Myocyte (in vitro differentiated cells): Measurements from ENCODE around the gene MAST3. TPM values are rescaled to one million over a fixed set of nuclear protein-coding genes. Genes with fewer than 3 reads are reported as not detected.
"Not testable (repeated sequence)": the region's sequence is repeated elsewhere in the genome, so short reads cannot be mapped to it uniquely, and the experiment has no call there.

Experiments used
- DNase-seq: peaks from one replicate; pipeline ENCODE4 v3.0.0-alpha.2; 2012; ENCODE audit warnings: low read depth
- total RNA-seq: library from RNA; depleted of rRNA; stranded (reverse); fragments of >200 nt; gene quantifications from 2 replicates; pipeline ENCODE4 v1.2.3, GENCODE V29; 2014

The MAST3 gene
- total RNA-seq, 1 donor from 2014 or later = 5.8 TPM

DNA sequence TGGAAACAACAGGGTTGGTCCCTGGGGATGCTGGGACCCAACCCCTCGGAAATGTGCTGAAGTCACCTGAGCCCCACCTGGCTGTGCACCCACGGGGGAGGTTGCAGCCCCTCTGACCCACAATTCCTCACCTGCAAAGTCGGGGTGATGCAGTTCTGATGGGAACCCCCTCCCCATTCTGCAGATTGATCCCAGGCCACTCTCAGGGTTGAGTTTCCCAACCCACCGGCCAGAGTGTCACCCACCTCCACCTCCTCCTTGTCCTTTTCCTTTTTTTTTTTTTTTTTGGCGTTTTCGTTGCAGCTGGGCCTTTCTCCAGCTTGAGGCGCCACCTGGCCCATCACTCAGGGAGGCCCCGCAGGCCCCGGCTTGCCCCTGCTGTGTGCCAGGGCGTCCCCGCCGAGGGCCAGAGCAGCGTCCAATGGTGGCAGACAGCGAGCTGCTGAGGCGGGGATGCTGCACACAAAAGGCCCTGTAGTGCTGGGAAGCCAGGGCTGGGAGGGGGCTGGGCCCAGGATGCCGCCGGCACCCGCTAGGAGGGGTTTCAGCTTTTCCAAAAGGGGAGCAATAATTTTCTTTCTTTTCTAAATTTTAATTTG is 60.0 kb downstream of the MAST3 start:
- DNase-seq = peak; percentile 25

- no peak for DNase-seq
Measured at GRCh38 chr19:18158467-18158866, 60.9 kb downstream of the MAST3 start.

DNA sequence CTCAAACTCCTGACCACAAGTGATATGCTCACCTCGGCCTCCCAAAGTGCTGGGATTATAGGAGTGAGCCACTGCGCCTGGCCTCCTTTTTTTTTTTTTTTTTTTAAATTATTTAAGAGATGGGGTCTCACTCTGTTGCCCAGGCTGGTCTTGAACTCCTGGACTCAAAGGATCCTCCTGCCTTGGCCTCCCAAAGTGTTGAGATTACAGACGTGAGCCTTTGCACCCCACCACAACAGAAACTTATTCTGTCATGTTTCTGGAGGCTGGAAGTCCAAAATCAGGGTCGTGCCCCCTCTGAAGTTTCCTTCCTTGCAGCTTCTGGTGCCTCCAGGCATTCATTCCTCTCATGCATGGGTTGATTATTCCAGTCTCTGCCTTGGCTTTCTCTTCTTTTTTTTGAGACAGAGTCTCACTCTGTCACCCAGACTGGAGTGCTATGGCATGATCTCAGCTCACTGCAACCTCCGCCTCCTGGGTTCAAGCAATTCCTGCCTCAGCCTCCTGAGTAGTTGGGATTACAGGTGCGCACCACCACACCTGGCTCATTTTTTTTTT is 61.6 kb downstream of the MAST3 start:
- DNase-seq = not testable (repeated sequence)

DNA sequence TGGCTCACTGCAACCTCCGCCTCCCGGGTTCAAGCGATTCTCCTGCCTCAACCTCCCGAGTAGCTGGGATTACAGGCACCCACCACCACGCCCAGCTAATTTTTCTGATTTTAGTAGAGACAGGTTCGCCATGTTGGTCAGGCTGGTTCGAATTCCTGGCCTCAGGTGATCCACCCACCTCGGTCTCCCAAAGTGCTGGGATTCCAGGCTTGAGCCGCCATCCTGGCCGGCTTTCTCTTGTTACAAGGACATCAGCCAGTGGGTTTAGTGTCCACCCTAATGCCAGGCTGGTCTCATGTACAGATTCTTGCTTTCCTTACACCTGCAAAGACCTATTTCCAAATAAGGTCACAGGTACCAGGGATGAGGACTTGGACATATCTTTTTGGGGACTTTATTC is 62.2 kb downstream of the MAST3 start:
- DNase-seq = no peak

- DNase-seq = no peak
Measured at GRCh38 chr19:18160493-18160970, 63.0 kb downstream of the MAST3 start.

GRCh38 chr19:18160971-18161635 is 63.5 kb downstream of the MAST3 start:
- peak; percentile 60 for DNase-seq

GRCh38 chr19:18161636-18162002 is 64.0 kb downstream of the MAST3 start:
- DNase-seq = no peak

DNA sequence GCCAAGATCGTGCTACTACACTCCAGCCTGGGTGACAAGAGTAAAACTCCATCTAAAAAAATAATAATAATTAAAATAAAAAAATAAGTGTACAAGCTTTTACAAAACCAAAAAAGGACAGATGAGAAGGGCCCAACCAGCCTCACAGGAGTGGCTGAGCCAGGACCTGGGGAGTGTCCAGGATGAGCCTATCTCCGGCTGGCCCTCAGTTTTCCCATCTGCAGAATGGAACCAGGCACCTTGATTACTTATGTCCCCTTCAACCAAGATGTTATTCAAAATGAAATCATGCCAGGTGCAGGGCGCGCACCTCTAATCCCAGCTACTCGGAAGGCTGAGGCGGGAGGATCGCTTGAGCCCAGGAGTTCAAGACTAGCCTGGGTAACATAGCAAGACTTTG is 66.5 kb downstream of the MAST3 start:
- DNase-seq = no peak

DNA sequence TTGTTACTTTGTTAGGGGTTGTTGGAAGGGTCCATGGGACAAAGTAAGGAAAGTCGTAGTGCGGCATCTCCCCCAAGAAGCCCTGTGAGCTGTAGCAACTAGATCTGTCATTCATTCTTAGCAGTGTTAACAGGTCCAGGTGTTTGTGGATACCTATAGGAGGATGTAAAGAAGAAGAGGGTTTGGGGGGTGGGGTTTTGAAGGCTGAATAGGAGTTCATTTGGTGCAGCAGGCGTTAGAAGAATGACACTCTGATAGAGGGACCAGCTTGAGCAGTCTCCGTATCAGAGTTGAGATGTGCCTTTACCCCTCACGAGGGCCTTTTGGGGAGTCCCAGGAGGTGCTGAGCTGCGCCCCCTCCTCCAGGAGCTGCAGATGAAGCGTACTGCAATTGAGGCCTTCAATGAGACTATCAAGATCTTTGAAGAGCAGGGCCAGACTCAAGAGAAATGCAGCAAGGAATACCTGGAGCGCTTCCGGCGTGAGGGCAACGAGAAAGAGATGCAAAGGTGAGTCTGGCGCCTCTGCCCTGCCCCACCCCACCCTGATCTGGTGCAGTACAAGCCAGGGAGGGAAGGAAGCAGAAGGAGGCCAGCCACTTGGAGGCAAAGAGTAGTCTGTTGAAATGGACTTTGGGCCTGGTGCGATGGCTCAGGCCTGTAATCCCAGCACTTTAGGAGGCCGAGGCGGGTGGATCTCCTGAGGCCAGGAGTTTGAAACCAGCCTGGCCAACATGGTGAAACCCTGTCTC is 68.4 kb downstream of the MAST3 start:
- no peak for DNase-seq

DNA sequence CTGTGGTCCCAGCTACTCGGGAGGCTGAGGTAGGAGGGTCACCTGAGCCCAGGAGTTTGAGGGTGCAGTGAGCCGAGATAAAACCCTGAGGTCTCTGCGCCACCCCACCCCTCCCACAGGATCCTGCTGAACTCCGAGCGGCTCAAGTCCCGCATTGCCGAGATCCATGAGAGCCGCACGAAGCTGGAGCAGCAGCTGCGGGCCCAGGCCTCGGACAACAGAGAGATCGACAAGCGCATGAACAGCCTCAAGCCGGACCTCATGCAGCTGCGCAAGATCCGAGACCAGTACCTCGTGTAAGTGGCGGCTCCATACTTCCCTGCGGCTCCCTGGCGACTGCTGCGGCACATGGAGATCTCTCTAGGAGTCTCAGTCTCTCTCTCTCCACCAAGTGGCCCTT is 69.4 kb downstream of the MAST3 start:
- no peak for DNase-seq

DNA sequence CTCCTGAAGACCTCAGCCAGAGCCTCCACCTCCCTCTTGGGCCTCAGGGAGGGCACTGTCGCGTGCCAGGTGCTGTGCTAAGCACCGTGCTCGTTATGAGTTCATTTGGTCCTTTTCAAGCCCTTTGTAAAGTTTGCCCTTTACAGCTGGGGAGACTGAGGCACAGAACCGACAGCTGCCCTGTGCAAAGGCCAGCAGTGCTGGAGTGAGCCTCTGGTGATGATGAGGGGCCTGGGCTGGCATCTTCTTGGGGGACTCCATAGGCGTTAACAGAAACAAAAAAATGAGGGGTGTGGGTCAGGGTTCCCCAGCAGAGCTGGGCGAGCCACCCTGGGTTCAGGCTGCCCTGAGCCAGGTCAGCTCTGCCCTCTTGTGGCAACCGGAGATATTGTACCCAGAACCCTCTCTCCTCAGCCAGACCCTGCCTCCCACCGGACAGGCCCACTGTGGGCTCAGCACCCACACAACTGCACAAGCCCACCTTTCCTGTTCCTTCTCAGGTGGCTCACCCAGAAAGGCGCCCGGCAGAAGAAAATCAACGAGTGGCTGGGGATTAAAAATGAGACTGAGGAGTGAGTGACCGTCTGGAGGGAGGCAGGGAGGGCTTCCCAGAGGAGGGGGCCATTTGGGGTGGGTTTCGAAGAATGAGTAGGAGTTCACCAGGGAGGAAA is 70.5 kb downstream of the MAST3 start:
- peak; percentile 28 for DNase-seq

DNA sequence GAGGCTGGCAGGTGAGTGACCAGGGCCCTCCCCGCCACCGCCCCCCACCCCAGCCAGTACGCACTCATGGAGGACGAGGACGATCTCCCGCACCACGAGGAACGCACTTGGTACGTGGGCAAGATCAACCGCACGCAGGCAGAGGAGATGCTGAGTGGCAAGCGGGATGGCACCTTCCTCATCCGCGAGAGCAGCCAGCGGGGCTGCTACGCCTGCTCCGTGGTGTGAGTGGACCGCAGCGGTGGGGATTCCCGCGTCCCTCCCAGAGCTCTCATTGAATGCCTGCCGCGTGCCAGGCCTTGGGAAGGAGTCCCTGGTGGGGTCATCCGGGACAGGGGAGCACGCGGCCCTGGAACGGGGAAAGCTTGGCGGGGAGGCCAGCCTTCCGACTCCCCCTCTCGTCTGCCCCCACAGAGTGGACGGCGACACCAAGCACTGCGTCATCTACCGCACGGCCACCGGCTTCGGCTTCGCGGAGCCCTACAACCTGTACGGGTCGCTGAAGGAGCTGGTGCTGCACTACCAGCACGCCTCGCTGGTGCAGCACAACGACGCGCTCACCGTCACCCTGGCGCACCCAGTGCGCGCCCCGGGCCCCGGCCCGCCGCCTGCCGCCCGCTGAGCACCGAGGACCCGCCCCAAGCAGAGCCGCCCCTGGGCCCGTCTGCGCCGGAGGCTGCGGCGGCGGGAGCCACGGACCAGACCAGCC is 71.2 kb downstream of the MAST3 start:
- no peak for DNase-seq

DNA sequence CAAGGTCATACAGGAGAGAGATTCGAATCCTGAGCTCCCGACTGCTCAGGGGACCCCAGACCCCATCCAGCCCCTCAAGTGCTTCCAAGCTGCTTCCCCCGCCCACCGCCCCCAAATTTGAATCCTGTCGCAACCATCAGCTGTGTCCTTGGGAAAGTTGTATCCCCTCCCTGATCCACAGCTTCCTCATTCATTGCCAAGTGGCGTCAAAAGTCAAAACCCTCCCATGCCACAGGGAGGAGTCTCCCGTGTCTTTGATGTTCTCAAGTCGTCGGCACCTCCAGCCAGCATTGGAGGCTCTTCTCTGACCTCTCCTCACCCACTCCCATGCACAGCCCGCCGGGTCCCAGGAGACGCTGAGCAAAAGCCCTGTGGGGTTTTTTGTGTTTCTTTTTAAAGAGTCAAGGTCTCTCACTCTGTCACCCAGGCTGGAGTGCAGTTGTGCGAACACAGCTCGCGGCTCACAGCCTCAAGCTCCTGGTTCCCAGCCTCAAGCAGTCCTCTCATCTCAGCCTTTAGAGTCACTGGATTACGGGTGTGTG is 73.2 kb downstream of the MAST3 start:
- DNase-seq = no peak

DNA sequence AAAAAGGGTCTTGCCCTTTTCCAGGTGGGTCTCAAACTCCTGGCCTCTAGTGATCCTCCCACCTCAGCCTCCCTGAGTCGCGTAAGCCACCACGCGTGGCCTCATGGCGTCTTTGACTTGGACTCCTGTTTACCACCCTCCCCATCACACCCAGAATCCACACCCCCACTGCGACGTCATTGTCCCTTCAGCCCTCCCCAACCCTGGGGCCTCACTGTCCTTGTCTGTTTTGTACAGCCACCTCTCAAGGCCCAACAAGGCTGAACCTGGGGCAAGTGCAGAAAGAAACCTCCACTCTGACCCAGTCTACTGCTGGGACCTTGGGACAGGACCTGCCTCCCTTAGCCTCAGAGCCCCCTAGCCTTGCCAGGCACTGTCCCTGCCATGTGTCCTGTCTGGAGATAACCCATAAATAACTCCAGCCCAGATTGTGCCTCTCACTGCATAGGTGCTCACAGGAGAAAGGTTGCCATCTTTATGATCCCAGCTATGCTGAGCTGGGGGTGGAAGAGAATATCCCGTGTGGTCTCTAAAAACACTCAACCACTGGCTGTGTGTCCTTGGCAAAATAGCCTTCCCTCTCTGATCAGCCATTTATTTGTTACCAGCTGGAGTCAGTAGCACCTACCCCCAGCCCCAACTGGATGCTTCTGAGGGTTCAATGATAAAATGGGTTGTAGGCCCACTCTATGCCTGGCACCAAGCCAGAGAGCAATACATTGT is 74.2 kb downstream of the MAST3 start:
- DNase-seq = no peak

GRCh38 chr19:18172331-18173053 is 74.9 kb downstream of the MAST3 start:
- no peak for DNase-seq

- peak; percentile 28 for DNase-seq
Measured at GRCh38 chr19:18173054-18173571, 75.5 kb downstream of the MAST3 start.

- DNase-seq = peak; percentile 54
Measured at GRCh38 chr19:18173572-18174288, 76.2 kb downstream of the MAST3 start, which contains the start of gene IFI30. IFI30 (plus strand) TSS chr19:18173813; CDS start chr19:18173842, 29 bp downstream.

DNA sequence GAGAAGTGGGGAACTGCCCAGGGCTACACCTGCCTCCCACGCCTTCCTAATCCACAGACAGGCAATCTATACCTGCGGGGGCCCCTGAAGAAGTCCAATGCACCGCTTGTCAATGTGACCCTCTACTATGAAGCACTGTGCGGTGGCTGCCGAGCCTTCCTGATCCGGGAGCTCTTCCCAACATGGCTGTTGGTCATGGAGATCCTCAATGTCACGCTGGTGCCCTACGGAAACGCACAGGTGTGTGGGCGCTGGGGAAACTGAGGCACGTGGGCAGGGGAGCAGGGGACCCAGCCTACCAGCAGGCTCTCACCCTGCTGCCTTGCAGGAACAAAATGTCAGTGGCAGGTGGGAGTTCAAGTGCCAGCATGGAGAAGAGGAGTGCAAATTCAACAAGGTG is 77.4 kb downstream of the MAST3 start:
- no peak for DNase-seq
